Fibroblast of mammary gland (primary cell): ENCODE data around the gene SPINK5.

Source experiments
- DNase-seq: peaks from one replicate; pipeline ENCODE4 v3.0.0-alpha.2; 2010; ENCODE audit warnings: low read depth
- H3K4me3 ChIP-seq: 2 replicates; pipeline ENCODE4 v1.5.1; 2011; ENCODE audit warnings: low read depth, mild to moderate bottlenecking, low read length, moderate library complexity; ENCODE audit not compliant: control insufficient read depth
- CTCF ChIP-seq: conservative IDR thresholded peaks from 2 replicates; pipeline ENCODE4 v1.5.1; 2011; ENCODE audit warnings: low read depth, low read length, inconsistent platforms; ENCODE audit not compliant: control insufficient read depth, insufficient read depth

The SPINK5 gene

GRCh38 chr5:148072207-148072606 is 8.4 kb downstream of the SPINK5 start:
- no peak for DNase-seq
- TF ChIP-seq CTCF: no peak
- no peak overlapping the region for H3K4me3 ChIP-seq

- TF ChIP-seq CTCF: no peak
- no peak for DNase-seq
- no peak overlapping the region for H3K4me3 ChIP-seq
These were observed 11.7 kb downstream of the SPINK5 start for GRCh38 chr5:148075529-148075928.

- DNase-seq: no peak
- no peak for TF ChIP-seq CTCF
These were observed 19.4 kb downstream of the SPINK5 start for GRCh38 chr5:148083203-148083602.

GRCh38 chr5:148084269-148084668 is 20.5 kb downstream of the SPINK5 start:
- no peak for DNase-seq

More at GRCh38 chr5:148083203-148083602, 19.4 kb downstream of the SPINK5 start:
- H3K4me3 ChIP-seq: no peak overlapping the region

GRCh38 chr5:148085310-148085709 is 21.5 kb downstream of the SPINK5 start:
- no peak for TF ChIP-seq CTCF
- DNase-seq: no peak
- no peak overlapping the region for H3K4me3 ChIP-seq

More at GRCh38 chr5:148084269-148084668, 20.5 kb downstream of the SPINK5 start:
- no peak for TF ChIP-seq CTCF
- H3K4me3 ChIP-seq: no peak overlapping the region

- peak; percentile 21 for DNase-seq
- H3K4me3 ChIP-seq: no peak overlapping the region
- TF ChIP-seq CTCF: no peak
These were observed 22.4 kb downstream of the SPINK5 start for GRCh38 chr5:148085977-148086705.
